Effector memory CD8-positive, alpha-beta T cell (primary cell): ENCODE results near the gene DHX36.

ENCODE experiments used
- ATAC-seq: fragments of 150-1000 bp; cut with Tn5 transposase; replicated peaks from 2 replicates; pipeline ENCODE4 v1.10.0; 2021; ENCODE audit warnings: mild to moderate bottlenecking, moderate library complexity
- DNase-seq, 3 experiments: peaks; one replicate each; pipeline ENCODE4 v3.0.0; 2021
- H3K27ac Mint-ChIP-seq, 2 donors: one replicate each; pipeline ENCODE4 v1.8.0; 2022; ENCODE audit warnings: mild to moderate bottlenecking in 2 of 2, mixed read lengths in 2 of 2, moderate library complexity in 2 of 2
- H3K27me3 Mint-ChIP-seq, 2 donors: one replicate each; pipeline ENCODE4 v1.8.0; 2022; ENCODE audit warnings: mixed read lengths in 2 of 2
- H3K36me3 Mint-ChIP-seq: one replicate; pipeline ENCODE4 v1.8.0; 2022; ENCODE audit warnings: mild to moderate bottlenecking, moderate library complexity, mixed read lengths; ENCODE audit not compliant: insufficient read depth
- H3K4me1 Mint-ChIP-seq, 2 donors: one replicate each; pipeline ENCODE4 v1.8.0; 2022; ENCODE audit warnings: low read depth in 2 of 2, mixed read lengths in 2 of 2
- H3K4me3 Mint-ChIP-seq, 2 donors: one replicate each; pipeline ENCODE4 v1.8.0; 2022; ENCODE audit warnings: mild to moderate bottlenecking in 2 of 2, mixed read lengths in 2 of 2, moderate library complexity in 2 of 2
- H3K9me3 Mint-ChIP-seq, 2 donors: one replicate each; pipeline ENCODE4 v1.8.0; 2022; ENCODE audit warnings: mixed read lengths in 2 of 2

The DHX36 gene

GRCh38 chr3:154228561-154229216 lies 95.6 kb downstream of the DHX36 start:
- peaks cover 6 to 9% of the 10 kb centered on the region in 2 donors for H3K27me3 Mint-ChIP-seq
- H3K27ac Mint-ChIP-seq, result no peak overlapping the region
- no peaks in the 10 kb centered on the region for H3K9me3 Mint-ChIP-seq
- H3K4me3 Mint-ChIP-seq, result no peak overlapping the region
- DNase-seq, result no peak
- no peaks in the 10 kb centered on the region for H3K4me1 Mint-ChIP-seq
- H3K36me3 Mint-ChIP-seq, result no peaks in the 10 kb centered on the region
- no peak for ATAC-seq

- no peaks in the 10 kb centered on the region for H3K4me1 Mint-ChIP-seq
- H3K27ac Mint-ChIP-seq, result no peak overlapping the region
- no peaks in the 10 kb centered on the region for H3K9me3 Mint-ChIP-seq
- DNase-seq (no peak), ATAC-seq (no peak)
- H3K4me3 Mint-ChIP-seq, result no peak overlapping the region
- H3K27me3 Mint-ChIP-seq, result peaks cover 0 to 5% of the 10 kb centered on the region in 2 donors
- no peaks in the 10 kb centered on the region for H3K36me3 Mint-ChIP-seq
Measured at GRCh38 chr3:154227531-154227930, 96.8 kb downstream of the DHX36 start.

GRCh38 chr3:154225536-154225935 lies 98.8 kb downstream of the DHX36 start:
- Mint-ChIP-seq H3K9me3 (no peaks in the 10 kb centered on the region), H3K4me3 (no peak overlapping the region), H3K27me3 (peaks cover 0 to 6% of the 10 kb centered on the region in 2 donors), H3K27ac (no peak overlapping the region), H3K36me3 (no peaks in the 10 kb centered on the region), H3K4me1 (no peaks in the 10 kb centered on the region)
- DNase-seq (no peak), ATAC-seq (no peak)

- Mint-ChIP-seq H3K36me3 (no peaks in the 10 kb centered on the region), H3K9me3 (no peaks in the 10 kb centered on the region), H3K27me3 (peaks cover 0 to 12% of the 10 kb centered on the region in 2 donors), H3K4me3 (no peak overlapping the region), H3K27ac (no peak overlapping the region), H3K4me1 (no peaks in the 10 kb centered on the region)
- ATAC-seq (no peak), DNase-seq (no peak)
Measured at GRCh38 chr3:154224866-154225265, 99.4 kb downstream of the DHX36 start.

GRCh38 chr3:154224366-154224765 lies 99.9 kb downstream of the DHX36 start:
- no peaks in the 10 kb centered on the region for H3K9me3 Mint-ChIP-seq
- ATAC-seq, result no peak
- no peak overlapping the region for H3K4me3 Mint-ChIP-seq

GRCh38 chr3:154223519-154223918 lies 100.8 kb downstream of the DHX36 start:
- no peak overlapping the region for H3K4me3 Mint-ChIP-seq
- peaks cover 0 to 12% of the 10 kb centered on the region in 2 donors for H3K27me3 Mint-ChIP-seq
- no peak for DNase-seq
- H3K9me3 Mint-ChIP-seq, result no peaks in the 10 kb centered on the region
- H3K36me3 Mint-ChIP-seq, result no peaks in the 10 kb centered on the region
- H3K4me1 Mint-ChIP-seq, result no peaks in the 10 kb centered on the region
- H3K27ac Mint-ChIP-seq, result no peak overlapping the region
- ATAC-seq, result no peak

More at GRCh38 chr3:154224366-154224765, 99.9 kb downstream of the DHX36 start:
- H3K27me3 Mint-ChIP-seq, result peaks cover 0 to 12% of the 10 kb centered on the region in 2 donors
- H3K36me3 Mint-ChIP-seq, result no peaks in the 10 kb centered on the region
- DNase-seq, result no peak
- no peaks in the 10 kb centered on the region for H3K4me1 Mint-ChIP-seq
- H3K27ac Mint-ChIP-seq, result no peak overlapping the region
